GM21390 (cell line): ENCODE measurements around the gene CTCFL.
"Not testable (repeated sequence)": the region's sequence is repeated elsewhere in the genome, so short reads cannot be mapped to it uniquely, and the experiment has no call there.

Experiments
- ATAC-seq: cut with Tn5 transposase; IDR thresholded peaks from one replicate; pipeline ENCODE4 v1.9.1; 2021; ENCODE audit not compliant: unreplicated experiment

Gene CTCFL

GRCh38 chr20:57509665-57510237 lies 15.2 kb downstream of the CTCFL start:
- no peak for ATAC-seq

- no peak for ATAC-seq
Observed at GRCh38 chr20:57508831-57509230, 16.1 kb downstream of the CTCFL start.

GRCh38 chr20:57508381-57508780 lies 16.6 kb downstream of the CTCFL start:
- ATAC-seq, result no peak

GRCh38 chr20:57507477-57507876 lies 17.5 kb downstream of the CTCFL start:
- no peak for ATAC-seq

- ATAC-seq, result no peak
Observed at GRCh38 chr20:57505979-57506378, 19.0 kb downstream of the CTCFL start.

- ATAC-seq, result no peak
Observed at GRCh38 chr20:57504411-57504810, 20.5 kb downstream of the CTCFL start.

- no peak for ATAC-seq
Observed at GRCh38 chr20:57503035-57503658, 21.8 kb downstream of the CTCFL start.

- no peak for ATAC-seq
Observed at GRCh38 chr20:57502336-57502700, 22.6 kb downstream of the CTCFL start.

- ATAC-seq, result no peak
Observed at GRCh38 chr20:57501461-57502335, 23.2 kb downstream of the CTCFL start.

GRCh38 chr20:57500962-57501361 lies 24.0 kb downstream of the CTCFL start:
- no peak for ATAC-seq

- no peak for ATAC-seq
Observed at GRCh38 chr20:57500235-57500634, 24.7 kb downstream of the CTCFL start.

GRCh38 chr20:57499676-57500075 lies 25.3 kb downstream of the CTCFL start:
- ATAC-seq, result no peak

- peak; percentile 59 for ATAC-seq
Observed at GRCh38 chr20:57498425-57499400, 26.2 kb downstream of the CTCFL start.

GRCh38 chr20:57496592-57496991 lies 28.3 kb downstream of the CTCFL start:
- no peak for ATAC-seq

- no peak for ATAC-seq
Observed at GRCh38 chr20:57495978-57496377, 29.0 kb downstream of the CTCFL start.

GRCh38 chr20:57493091-57493615 lies 31.8 kb downstream of the CTCFL start:
- ATAC-seq, result no peak

GRCh38 chr20:57491373-57491772 lies 33.6 kb downstream of the CTCFL start:
- ATAC-seq, result no peak

- ATAC-seq, result not testable (repeated sequence)
Observed at GRCh38 chr20:57488277-57488676, 36.7 kb downstream of the CTCFL start.

GRCh38 chr20:57485770-57486169 lies 39.2 kb downstream of the CTCFL start:
- no peak for ATAC-seq

- ATAC-seq, result no peak
Observed at GRCh38 chr20:57484772-57485171, 40.2 kb downstream of the CTCFL start.
